K562 (cell line): ENCODE results near the gene ZNF598. TPM values are rescaled to one million over a fixed set of nuclear protein-coding genes. Genes with fewer than 3 reads are reported as not detected.

ENCODE experiments used
- ERF ChIP-seq: fragments of 450-650 bp; formaldehyde crosslinking; IDR thresholded peaks from 2 replicates; pipeline ENCODE4 v1.4.0; 2020; ENCODE audit warnings: mild to moderate bottlenecking, mixed read lengths
- ESRRA ChIP-seq: fragments of 450-650 bp; IDR thresholded peaks from 2 replicates; pipeline ENCODE4 v1.6.1; 2014; ENCODE audit warnings: low read depth, mild to moderate bottlenecking, moderate library complexity, borderline replicate concordance
- HDAC6 ChIP-seq: IDR thresholded peaks from 2 replicates; pipeline ENCODE4 v1.6.1; 2012; ENCODE audit warnings: low read depth, mild to moderate bottlenecking, control low read depth, inconsistent platforms, low read length, moderate library complexity
- NR0B1 ChIP-seq: fragments of 450-650 bp; IDR thresholded peaks from one replicate; pipeline ENCODE4 v1.6.1; 2018; ENCODE audit warnings: mild to moderate bottlenecking, moderate library complexity; ENCODE audit not compliant: partially characterized antibody
- POLR2G ChIP-seq: fragments of 200-400 bp; formaldehyde crosslinking; IDR thresholded peaks from 2 replicates; pipeline ENCODE4 v1.6.1; 2017; ENCODE audit warnings: low read depth, mild to moderate bottlenecking, antibody characterized with exemption, low read length, moderate library complexity
- POLR2H ChIP-seq: IDR thresholded peaks from 2 replicates; pipeline ENCODE4 v1.6.1; 2016; ENCODE audit warnings: missing genetic modification characterization, low read depth, mild to moderate bottlenecking, control low read depth, missing compliant biosample characterization, moderate library complexity
- RBM22 ChIP-seq: fragments of 200-400 bp; formaldehyde crosslinking; IDR thresholded peaks from 2 replicates; pipeline ENCODE4 v1.6.1; 2018; ENCODE audit warnings: low read length, low read depth; ENCODE audit not compliant: poor library complexity, severe bottlenecking
- RBM25 ChIP-seq: fragments of 200-400 bp; formaldehyde crosslinking; IDR thresholded peaks from 2 replicates; pipeline ENCODE4 v1.6.1; 2018; ENCODE audit warnings: low read length, low read depth, moderate library complexity; ENCODE audit not compliant: severe bottlenecking
- TAF7 ChIP-seq: fragments of 450-650 bp; IDR thresholded peaks from 2 replicates; pipeline ENCODE4 v1.6.1; 2016; ENCODE audit warnings: missing genetic modification characterization, missing compliant biosample characterization
- TRIM24 ChIP-seq, 2 experiments: fragments of 450-650 bp; IDR thresholded peaks; 2 replicates each; pipeline ENCODE4 v1.6.1; 2016
- ZBED1 ChIP-seq: IDR thresholded peaks from 2 replicates; pipeline ENCODE4 v1.6.1; 2014
- ZBTB8A ChIP-seq: fragments of 450-650 bp; IDR thresholded peaks from 2 replicates; pipeline ENCODE4 v1.6.1; 2018; ENCODE audit warnings: mild to moderate bottlenecking, moderate library complexity; ENCODE audit not compliant: partially characterized antibody
- ZNF143 ChIP-seq: sonication (generic); formaldehyde crosslinking; IDR thresholded peaks from 2 replicates; pipeline ENCODE4 v1.9.0; 2022; ENCODE audit warnings: mild to moderate bottlenecking, missing genetic modification reagents
- ZNF280A ChIP-seq: fragments of 450-650 bp; IDR thresholded peaks from 2 replicates; pipeline ENCODE4 v1.6.1; 2018; ENCODE audit warnings: mild to moderate bottlenecking, low read depth; ENCODE audit not compliant: partially characterized antibody
- ZNF395 ChIP-seq: fragments of 200-800 bp; sonication (Bioruptor generic); IDR thresholded peaks from 2 replicates; pipeline ENCODE4 v1.6.1; 2017; ENCODE audit warnings: missing genetic modification characterization, missing compliant biosample characterization
- ZNF445 ChIP-seq: fragments of 250-450 bp; sonication (Bioruptor Pico); IDR thresholded peaks from 2 replicates; pipeline ENCODE4 v1.4.0; 2020; ENCODE audit warnings: low read depth, mild to moderate bottlenecking, moderate library complexity
- ZNF512 ChIP-seq: IDR thresholded peaks from 2 replicates; pipeline ENCODE4 v1.6.1; 2016; ENCODE audit warnings: missing genetic modification characterization, missing compliant biosample characterization
- ZNF830 ChIP-seq: fragments of 250-450 bp; sonication (Bioruptor Pico); IDR thresholded peaks from 2 replicates; pipeline ENCODE4 v1.5.0; 2021; ENCODE audit warnings: mild to moderate bottlenecking
- polyA plus RNA-seq, 8 experiments: library from polyadenylated mRNA; depleted of rRNA in 4 of 8; stranded (reverse) in 5 of 8; unstranded in 3 of 8; fragments of >200 nt; fragmentation: Nextera tagmentation in 2 of 8; fragmentation: Illumina TruSeq in 1 of 8; extraction: Ambion mirVana in 2 of 8; extraction: Trizol in 1 of 8; gene quantifications; 2 replicates each; pipeline versions ENCODE4 v1.2.1 to v1.2.3, GENCODE V29; 2011 to 2014; ENCODE audit warnings: inconsistent platforms in 1 of 8, missing spikeins in 1 of 8
- total RNA-seq, 7 experiments: library from RNA; depleted of rRNA in 6 of 7; stranded (reverse); fragments of >200 nt in 6 of 7; fragmentation: Illumina TruSeq in 2 of 7; extraction: Trizol in 2 of 7; gene quantifications; 2 replicates each; pipeline versions ENCODE4 v1.2.1 to v1.2.3, GENCODE V29; 2011 to 2021; ENCODE audit warnings: low replicate concordance in 1 of 7
- TF ChIP-seq, protein P1 (sequence below): fragments of 250-450 bp; sonication (Bioruptor Pico); IDR thresholded peaks from 2 replicates; pipeline ENCODE4 v1.9.0; 2021; ENCODE audit warnings: mild to moderate bottlenecking
- TF ChIP-seq, protein P2 (sequence below): sonication (generic); formaldehyde crosslinking; IDR thresholded peaks from 2 replicates; pipeline ENCODE4 v1.5.0; 2020; ENCODE audit warnings: missing genetic modification reagents

Gene ZNF598
- total and polyA plus RNA-seq, 9 of the 15 experiments (the other 6 are each of a cell fraction or from before 2014, with no cell fraction given) = 0.11 to 115 (median 29.6) TPM

GRCh38 chr16:1991948-1992703, 17.5 kb downstream of the ZNF598 start (continued):
- TF ChIP-seq ZNF280A = no peak
- TF ChIP-seq RBM22 = no peak
- no peak for TF ChIP-seq ZBED1
- TF ChIP-seq ESRRA = peak; percentile 68; the same call in 1 of the 2 replicates
- TF ChIP-seq ZBTB8A = no peak
- TF ChIP-seq NR0B1 = no peak
- TF ChIP-seq ZNF143 (CRISPR knock-in tag) = no peak
- TF ChIP-seq RBM25 = peak; percentile 34
- no peak for TF ChIP-seq HDAC6
- 0 out of 2 replicates have a peak, but pooled peaks have one; percentile 12 for TF ChIP-seq ZNF395 (CRISPR knock-in tag)
- peak; percentile 94 for TF ChIP-seq ERF
- TF ChIP-seq ZNF830 = no peak
- no peak for TF ChIP-seq TRIM24 (IDR thresholded peaks at IDR 0.05)
- TF ChIP-seq ZNF445 = no peak
- no peak for TF ChIP-seq ZNF512 (tag)
- TF ChIP-seq, protein P1, sequence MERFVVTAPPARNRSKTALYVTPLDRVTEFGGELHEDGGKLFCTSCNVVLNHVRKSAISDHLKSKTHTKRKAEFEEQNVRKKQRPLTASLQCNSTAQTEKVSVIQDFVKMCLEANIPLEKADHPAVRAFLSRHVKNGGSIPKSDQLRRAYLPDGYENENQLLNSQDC = no peak
- TF ChIP-seq, protein P2, sequence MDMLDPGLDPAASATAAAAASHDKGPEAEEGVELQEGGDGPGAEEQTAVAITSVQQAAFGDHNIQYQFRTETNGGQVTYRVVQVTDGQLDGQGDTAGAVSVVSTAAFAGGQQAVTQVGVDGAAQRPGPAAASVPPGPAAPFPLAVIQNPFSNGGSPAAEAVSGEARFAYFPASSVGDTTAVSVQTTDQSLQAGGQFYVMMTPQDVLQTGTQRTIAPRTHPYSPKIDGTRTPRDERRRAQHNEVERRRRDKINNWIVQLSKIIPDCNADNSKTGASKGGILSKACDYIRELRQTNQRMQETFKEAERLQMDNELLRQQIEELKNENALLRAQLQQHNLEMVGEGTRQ = no peak
- no peak for TF ChIP-seq TAF7 (tag)
- no peak; the same call in 1 of the 2 replicates for TF ChIP-seq POLR2H (tag)
- TF ChIP-seq POLR2G = peak; percentile 82
